Measurements from ENCODE around the gene ENG. TPM values are rescaled to one million over a fixed set of nuclear protein-coding genes. Genes with fewer than 3 reads are reported as not detected.
"Not testable (repeated sequence)": the region's sequence is repeated elsewhere in the genome, so short reads cannot be mapped to it uniquely, and the experiment has no call there.

ENG gene
- total RNA-seq, 1 experiment from 2014 or later: 47.5 TPM

DNA sequence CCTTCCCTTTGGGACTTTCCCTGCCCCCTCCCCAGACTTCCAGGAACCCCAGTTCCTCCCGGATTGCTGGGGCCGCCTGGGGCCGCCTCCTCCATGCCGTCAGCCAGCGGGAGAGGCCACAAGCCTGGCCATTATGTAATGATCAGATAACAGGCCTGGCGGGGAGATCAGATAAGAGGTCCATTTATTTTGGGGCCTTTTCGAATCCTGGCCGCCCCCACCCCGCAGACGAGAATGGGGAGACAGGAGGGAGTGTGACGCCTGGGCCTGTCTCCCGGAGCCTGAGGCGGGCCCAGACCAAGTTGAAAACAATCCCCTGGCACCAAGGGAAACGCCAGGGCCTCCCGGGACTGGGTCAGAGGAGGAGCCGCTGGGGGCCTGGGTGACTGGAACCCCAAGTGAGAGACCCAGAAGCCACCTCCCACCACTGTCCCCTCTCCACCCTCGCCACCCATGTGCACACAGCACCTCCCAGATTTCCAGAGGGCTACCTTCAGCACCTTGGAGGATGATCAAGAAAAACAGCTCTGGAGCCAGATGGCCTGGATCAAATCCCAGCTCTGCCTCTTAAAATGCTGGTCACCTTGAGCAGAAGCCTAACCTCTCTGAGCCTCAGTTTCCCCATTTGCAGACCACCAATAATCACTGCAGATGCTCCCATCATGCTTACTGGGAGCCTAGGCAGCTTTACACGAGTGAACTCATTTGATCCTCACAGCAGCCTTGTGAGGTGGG is 7.8 kb downstream of the ENG start:
- DNase-seq (ENCODE audit: low read depth): no peak

DNA sequence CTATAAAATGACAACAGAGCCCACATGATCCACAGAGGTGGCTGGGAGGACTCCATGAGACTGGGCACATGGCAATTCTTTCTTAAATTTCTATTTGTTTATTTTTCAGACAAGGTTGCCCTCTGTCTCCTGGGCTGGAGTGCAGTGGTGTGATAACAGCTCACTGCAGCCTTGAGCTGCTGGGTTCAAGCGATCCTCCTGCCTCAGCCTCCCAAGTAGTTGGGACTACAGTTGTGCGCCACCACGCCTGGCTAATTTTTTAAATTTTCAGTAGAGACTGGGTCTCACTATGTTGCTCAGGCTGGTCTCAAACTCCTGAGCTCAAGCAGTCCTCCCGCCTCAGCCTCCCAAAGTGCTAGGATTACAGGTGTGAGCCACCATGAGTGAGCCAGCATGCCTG is 8.8 kb downstream of the ENG start:
- DNase-seq (ENCODE audit: low read depth): not testable (repeated sequence)

DNA sequence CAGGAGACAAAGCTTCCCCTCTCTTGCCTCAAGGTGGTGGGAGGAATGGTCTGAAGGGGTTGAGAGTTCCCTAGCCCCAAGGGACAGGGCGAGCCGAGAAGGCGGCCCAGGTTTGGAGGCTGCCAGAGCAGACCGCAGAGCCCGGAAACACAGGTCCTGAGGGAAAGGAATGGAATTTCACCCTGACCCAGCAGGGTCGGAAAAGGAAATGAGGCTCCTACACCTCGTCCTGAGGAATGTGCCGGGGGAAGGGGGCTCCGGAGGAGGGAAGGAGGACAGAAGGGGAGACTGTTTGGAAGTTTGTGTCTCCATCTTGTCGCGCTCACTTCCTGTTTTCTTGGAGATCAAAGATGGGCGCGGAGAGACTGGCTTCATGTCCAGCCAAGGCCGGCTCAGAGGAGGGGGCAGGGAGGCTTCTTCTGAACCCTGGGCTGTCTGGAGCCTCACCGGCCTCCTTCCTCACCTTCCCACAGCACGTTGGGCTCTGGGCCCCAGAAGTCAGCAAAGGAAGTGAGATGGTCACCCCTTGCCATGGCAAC is 9.6 kb downstream of the ENG start:
- no peak for DNase-seq (ENCODE audit: low read depth)

DNA sequence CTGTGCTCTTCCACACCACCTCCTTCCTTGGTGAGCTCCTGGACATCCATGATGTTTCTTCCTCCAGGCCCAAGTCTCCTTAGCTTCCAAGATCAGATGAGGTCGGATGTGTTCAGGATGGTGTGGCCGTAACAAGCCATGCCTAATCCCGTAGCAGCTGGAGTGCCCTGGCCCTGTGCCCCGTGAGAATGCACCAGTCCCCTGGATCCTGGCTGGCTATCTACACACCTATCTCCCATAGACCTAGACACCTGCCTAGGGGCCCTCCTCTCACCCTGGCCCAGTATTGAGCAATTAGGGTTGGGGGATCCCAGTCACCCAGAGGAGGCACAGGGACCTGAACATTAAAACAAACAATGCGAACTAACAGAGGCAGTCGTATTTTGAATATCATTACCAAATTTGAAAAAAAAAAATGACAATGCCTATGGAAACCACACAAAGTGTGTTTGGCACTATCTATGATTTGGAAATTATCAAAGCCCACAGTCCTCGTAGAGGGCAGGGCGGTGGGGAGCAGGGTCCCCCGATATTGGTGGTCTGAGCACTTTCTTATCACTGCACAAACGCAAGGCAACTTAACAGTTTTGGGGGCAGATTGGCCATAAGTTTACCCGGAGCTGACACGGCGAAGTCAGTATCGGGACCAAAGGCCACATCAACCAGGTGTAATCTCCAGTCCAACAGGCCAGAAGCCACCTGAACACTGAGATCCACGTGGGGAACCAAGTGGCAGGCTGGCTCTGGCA is 13.2 kb downstream of the ENG start:
- DNase-seq (ENCODE audit: low read depth): no peak

DNA sequence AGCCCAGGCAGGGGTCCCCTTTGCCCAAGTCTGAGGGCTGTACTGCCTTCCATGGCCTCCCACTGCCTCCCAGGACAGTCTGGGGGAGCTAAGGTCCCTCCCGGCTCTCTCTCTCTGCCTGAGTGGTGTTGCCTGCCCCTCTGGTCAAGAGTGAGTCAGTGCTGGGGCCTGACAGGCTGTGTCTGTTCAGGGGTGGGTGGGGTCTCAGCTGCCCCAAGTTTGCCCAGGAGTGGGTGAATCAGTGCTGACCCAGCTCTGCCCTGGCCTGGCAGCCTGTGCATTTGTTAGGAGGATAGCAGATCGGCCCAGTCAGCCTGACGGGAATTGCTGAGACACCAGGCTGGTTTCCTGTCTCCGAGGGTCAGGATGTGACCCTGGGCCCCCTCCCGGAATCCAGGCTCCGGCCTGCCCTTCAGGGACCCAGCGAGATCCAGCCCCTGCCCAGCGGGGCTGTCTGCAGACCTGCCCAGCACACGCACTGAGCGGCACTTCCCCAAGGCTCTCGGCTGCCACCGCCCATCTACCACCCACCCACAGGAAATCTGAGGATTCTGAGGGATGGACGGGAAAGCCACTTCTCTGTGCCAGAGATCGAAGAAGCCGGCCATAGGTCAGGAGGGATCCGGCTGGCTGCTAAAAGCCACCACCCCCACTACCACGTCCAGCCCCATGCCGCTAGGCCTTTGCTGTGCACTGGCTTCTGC is 15.9 kb downstream of the ENG start:
- DNase-seq (ENCODE audit: low read depth): peak; percentile 99

DNA sequence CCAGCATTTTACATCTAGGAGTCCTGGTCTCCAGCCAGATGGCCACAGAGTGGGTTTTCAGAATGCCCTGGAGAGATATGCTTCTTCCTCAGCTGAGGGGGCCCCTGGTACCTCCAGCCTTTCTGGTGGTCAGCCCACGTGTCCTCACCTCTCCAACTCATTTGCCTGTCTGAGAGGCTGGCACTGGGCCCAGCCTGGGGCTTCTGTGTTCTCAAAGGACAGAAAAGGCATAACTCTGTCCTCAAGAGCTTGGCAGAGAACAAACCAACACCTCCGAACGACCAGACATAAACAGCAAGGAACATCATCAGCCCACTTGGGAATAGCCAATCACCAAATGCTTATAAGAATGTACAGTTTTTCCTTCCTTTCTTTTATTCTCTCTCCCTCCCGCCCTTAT is 17.1 kb downstream of the ENG start:
- peak; percentile 45 for DNase-seq (ENCODE audit: low read depth)

DNA sequence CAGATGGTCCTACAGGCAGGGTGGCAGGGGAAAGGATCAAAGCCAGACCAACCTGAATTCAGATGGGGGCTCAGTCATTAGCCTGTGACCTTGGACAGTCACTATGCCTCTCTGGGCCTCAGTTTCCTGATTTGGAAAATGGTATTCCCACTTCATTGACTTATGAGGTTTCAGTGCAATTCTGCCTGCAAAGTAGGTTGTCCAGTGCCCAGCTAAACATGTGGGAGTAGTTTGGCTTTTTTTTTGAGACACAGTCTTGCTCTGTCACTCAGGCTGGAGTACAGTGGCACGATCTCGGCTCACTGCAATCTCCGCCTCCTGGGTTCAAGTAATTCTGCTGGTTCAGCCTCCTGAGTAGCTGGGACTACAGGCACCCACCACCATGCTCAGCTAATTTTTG is 17.9 kb downstream of the ENG start:
- not testable (repeated sequence) for DNase-seq (ENCODE audit: low read depth)

DNA sequence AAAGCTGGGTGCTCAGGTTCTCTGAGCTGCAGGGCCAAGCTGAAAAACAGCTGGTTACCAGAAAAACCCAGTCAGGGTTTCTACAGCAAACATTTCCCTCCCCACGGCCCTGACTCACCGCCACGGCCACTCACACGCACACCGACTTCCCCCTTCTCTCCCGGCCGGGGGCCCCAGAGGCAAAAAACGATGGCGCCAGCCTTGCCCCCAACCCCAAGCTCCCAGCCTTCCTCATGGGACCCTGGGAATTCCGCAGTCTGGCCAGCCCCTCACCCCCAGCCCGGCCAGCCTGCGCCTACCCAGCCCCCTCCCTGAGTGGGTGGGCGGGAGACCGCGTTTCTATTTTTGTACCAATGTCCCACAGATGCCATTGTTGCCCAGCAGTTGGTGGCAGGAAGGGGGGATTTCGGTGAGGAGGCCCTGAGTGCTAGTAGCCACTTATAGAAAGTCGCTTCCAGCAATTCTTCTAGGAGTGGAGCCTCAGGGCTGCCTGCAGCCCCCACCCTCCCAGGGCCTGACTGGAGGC is 18.4 kb downstream of the ENG start:
- DNase-seq (ENCODE audit: low read depth): peak; percentile 83

DNA sequence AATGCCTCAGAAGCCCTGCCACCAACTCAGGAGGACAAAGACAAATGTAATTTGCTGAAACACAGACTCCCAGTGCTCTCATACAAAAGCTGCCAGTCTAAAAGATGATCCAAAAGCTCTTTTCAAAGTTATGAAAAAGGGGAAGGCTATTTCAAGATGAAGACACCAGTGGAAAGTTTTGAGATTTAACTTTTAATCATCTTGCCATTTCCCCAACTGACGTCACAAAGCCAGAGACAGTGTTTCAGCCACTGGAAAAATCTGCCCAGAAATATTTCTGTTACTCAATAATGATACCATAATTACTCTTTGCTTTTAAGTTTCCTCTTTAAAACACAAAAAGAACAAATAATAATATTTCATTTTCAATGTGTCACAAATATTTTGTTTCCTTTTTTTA is 20.9 kb downstream of the ENG start:
- DNase-seq (ENCODE audit: low read depth): no peak

DNA sequence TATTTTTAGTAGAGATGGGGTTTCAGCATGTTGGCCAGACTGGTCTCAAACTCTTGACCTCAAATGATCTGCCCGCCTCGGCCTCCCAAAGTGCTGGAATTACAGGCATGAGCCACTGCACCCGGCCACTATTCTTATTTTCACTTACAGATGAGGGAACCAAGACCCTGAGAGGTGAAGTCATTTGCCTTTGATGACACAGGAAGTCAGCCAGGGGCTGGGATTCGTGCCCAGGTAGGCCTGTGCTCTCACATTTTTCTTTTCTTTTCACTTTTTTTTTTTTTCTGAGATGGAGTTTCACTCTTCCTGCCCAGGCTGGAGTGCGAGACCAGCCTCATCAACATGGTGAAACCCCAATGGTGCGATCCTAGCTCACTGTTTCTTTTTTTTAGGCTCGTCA is 22.2 kb downstream of the ENG start:
- DNase-seq (ENCODE audit: low read depth): no peak

DNA sequence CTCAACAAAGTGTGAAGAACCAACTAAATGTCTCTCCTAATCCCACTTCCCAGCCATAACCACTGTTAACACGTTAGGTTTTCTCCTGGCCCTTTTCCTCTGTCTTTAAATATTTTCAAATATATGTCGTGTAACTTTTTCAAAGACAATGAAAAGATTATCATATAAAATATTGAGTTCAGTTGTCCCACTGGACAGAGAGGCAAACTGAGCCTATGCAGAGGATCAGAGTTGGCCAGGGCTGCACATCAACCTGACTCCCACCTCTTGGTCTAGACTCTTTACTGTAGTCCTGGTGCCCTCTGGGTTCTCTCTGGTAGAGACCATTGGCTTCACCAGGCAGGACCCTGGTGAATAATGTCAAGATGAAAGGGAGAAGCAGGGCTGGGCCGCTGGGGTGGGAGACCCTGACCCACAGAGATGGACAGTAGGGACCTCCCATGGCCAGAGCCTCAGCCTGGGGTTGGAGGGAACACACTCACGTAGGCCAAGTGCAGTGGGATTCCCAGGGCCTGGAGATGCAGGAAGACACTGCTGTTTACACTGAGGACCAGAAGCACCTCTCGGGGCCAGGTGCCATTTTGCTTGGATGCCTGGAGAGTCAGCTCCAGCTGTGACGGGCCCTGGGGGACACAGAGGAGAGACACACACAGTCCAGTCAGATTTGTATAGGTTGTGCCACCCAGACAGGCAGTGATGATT is 25.1 kb downstream of the ENG start:
- DNase-seq (ENCODE audit: low read depth): no peak

DNA sequence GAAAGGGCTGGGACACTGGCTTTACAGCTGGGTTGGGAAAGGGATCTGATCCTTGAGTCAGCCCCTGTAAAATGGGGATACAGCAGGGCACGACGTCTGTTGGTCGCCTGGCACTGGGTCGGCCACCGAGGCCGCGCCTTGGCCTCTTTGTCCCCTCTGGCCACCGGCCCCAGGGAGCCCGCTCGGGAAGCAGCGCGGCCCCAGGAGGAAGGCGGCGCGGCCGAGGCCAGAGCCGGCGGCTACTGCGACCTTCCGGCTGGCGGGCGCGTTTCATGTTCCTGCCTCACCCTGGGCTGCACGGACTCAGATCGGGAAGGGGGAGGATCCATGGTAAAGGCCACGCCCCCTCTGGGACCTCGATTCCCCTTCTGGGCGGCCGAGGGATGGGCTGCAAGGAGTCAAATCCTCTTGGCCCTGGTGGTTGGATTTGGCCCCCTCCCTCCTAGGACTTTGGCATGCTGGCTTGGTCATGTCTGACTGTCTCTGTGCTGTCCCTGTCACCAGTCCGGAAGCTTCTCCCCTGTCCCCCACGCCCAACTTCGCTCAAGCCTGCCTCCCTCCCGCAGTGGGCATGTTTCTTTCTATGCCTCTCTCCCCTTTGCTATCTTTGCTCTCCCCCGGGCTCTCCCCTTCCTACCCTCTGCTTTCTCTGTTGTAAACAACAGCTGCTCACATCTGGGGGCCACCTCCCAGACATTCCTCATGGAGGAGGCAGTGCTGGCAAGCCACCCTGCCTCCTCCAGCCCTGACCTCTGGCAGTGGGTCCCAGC is 26.0 kb downstream of the ENG start:
- DNase-seq (ENCODE audit: low read depth): peak; percentile 55

DNA sequence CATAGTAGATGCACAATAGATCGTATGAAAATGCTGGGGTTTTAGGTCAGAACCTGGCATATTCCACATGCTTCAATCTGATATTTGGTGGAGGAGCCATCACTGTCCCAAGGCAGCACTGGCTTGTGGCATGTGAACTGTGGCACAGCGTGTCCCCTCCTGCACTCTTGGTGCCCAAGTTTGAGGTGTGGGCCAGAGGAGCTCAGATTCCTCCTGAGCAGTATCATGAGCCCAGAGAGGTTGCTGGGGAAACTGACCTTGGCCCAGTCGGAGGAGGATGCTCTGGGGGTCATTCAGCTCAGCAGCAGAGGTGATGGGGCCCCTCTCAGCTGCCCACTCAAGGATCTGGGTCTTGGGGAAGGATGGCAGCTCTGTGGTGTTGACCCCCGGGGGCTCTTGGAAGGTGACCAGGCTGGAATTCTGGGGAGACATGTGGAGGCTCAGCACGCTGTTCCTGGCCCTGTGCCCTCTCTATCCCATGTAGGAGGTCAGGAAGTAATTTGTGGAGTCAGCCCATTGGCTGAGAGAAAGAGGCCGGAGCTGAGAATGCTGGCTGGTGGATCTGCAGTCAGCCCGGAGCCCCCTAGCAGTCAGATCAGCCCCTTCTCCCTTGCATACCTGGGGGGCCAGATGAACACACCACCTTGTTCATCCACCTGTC is 28.1 kb downstream of the ENG start:
- DNase-seq (ENCODE audit: low read depth): no peak

DNA sequence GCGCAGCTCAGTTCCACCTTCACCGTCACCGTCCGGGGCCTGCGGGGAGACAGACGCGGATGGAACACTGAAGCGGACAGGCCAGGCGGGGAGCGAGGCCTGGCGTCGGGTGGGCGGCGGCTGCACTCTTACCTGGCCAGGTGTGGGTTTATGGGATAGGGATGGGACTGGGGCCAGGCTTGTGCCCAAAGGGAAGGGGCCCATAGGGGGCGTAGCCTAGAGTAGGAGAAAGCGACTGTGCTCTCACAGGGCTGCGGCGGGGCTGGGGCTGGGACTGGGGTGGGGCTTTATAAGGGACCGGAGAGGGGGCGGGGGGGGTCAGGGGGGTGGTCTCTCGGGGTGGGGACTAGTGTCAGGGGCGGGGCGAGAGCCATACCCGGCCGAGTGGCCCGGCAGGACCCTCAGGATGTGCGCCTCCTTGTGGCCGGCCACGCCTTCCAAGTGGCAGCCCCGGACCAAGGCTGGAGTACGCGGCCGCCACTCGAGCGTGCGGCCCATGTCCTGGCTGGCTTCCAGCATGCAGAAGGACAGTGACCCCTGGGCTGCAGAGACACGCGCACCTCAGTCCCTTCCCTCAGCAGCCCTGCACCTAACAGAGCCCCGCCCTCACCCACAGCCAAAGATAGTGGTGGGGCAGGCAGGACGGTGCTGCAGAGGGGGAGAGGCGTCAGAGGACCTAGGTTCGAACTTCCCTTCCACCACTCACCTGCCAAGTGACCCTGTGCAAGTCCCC is 29.0 kb downstream of the ENG start:
- DNase-seq (ENCODE audit: low read depth): no peak

DNA sequence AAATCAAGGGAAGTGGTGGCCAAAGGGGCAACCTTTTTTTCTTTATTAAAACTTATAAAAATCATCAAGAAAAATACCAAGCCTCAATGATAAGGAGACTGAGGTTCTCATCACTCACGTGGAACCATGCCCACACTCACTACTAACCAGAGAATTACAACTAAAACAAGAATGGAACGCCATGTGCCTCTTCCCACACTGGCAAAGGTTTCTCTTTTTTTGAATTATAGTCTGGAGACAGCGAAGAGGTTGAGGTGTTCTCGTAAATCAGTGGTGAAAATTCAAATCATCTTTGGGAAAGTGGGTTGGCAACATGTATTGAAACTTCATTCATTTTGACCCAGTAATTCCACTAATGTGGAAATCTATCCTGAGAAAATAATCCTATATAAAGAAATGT is 32.4 kb downstream of the ENG start:
- no peak for DNase-seq (ENCODE audit: low read depth)

DNA sequence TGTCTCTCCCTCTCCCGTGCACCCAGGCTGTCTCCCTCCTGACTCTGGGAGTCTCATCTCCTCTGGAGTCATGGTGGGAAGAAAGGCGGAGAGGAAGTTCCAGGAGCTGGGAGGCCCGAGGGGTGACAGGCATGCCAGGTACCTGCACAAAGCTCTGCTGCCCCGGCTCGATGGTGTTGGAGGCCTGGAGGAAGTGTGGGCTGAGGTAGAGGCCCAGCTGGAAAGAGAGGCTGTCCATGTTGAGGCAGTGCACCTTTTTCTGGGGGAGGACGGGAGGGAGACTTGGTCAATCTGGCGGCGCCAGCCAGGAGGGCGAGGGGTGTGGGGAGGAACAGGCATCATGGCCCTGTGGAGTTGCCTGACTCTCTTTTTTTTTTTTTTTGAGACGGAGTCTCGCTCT is 35.9 kb downstream of the ENG start:
- DNase-seq (ENCODE audit: low read depth): no peak

DNA sequence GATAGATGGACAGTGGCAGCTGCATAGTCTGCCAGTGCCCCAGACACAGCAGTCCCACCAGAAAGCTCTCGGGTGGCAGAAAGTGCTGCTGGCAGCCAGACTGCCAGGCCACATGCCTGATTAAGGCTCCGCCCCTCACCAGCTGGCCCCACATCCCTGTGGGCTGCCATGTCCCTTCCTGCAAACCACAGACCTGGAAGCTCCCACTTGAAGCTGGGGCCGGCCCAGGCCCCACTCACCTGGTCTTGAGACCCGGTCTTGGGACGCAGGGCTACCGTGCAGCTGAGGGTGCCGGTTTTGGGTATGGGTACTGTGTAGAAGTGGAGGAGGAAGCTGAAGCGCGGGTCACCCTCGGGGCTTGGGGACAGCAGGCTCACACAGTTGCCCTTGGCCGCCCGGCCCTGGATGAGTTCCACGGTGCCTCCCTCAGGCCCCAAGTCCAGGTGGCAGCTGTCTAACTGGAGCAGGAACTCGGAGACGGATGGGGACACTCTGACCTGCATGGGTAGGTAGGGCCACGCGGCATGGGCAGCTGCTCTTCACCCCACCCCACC is 36.5 kb downstream of the ENG start:
- peak; percentile 83 for DNase-seq (ENCODE audit: low read depth)

DNA sequence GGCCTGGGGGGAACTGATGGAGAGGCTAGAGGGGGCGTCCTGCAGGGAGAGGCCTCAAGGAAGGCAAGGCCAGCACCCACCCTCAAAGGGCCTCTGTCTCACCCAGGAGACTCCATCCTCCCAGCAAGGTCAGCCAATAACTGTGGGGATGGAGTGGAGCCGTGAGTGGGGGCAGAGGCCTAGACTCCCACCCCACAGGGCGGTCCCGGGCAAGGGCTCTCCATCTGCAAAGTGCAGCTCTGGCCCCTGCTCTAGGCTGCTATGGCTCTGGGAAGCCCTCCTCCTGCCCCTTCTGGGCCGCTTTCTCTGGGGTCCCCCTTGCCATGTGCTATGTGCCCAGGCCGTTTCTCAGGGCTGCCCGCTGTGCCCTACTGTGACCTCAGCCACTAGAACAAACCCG is 37.7 kb downstream of the ENG start:
- DNase-seq (ENCODE audit: low read depth): no peak

DNA sequence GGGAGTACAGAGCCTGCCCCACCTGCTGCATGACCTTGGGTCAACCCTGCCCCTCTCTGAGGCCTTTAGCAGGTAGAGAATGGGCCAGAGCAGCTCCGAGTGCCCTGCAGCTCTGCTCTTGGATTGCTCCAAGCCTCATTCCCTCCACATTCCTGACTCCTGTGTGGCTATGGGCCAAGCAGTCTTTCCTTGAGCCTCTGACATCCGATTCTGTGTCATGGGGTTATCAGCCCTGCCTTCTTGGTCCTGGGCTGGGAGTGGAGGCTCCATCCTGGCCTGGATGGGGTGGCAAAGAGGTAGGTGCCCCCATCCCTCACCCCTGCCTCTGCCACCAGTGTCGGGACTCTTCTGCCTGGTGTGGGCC is 38.1 kb downstream of the ENG start:
- no peak for DNase-seq (ENCODE audit: low read depth)

Measured in LHCN-M2 (cell line).